HS-27A (cell line): ENCODE measurements around the gene CNTN5.
"Not testable (repeated sequence)": the region's sequence is repeated elsewhere in the genome, so short reads cannot be mapped to it uniquely, and the experiment has no call there.

ENCODE experiments used
- DNase-seq: peaks from one replicate; pipeline ENCODE4 v3.0.0-alpha.2; 2012; ENCODE audit warnings: low read depth, missing footprints

The CNTN5 gene

DNA sequence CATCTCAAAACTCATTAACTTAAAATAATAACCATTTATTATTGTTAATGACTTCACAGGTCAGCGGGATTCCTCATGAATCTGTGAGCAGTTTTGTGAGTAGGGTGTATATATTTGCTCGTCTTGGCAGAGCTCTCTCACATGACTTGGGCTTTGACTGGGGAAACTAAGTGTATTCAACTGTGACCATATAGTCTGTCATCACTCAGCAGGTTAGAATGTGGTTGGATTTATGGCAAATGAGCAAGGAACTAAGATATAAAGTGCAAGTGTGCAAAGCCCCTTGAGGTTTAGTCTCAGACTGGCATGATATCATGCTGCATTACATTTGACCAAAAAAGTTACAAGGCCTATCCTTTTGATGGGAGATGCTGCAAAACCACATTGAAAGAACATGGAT is 254.8 kb downstream of the CNTN5 start:
- DNase-seq: no peak

DNA sequence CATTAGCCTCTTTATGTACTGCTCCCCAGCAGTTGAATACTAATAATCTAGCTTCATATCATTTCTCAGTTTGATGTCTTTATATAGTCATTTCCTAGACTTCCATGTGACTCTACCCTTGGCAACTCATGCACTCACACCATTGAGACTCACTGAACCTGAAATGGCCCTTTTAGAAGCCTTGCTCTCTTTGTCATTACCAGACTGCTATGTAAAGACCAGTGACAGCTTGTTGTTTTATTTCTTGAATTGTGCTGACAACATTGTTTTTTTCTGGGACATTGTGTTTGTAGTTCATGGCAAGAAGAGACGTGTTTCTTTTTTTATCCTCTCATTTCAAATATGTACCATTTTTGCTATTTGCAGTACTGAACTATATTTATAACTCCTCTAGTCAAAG is 256.5 kb downstream of the CNTN5 start:
- DNase-seq: no peak

DNA sequence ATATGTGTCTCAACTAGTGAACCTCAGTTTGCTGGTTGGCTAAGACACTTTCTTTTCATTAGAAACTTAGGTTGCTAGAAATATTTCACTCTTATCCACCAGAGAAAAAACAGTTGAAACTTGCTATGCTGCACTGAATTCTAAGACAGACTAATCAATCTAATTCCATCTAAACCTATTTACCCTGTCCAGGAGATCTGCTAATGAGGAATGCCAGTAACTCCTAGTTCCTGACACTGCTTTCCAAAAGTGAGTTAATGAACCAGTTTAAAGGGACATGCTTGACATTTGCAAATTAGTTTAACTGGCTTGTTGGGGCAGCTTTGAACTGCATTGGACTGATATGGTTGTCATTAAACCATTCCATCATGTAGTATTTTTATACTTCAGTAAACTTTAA is 258.5 kb downstream of the CNTN5 start:
- DNase-seq: no peak

DNA sequence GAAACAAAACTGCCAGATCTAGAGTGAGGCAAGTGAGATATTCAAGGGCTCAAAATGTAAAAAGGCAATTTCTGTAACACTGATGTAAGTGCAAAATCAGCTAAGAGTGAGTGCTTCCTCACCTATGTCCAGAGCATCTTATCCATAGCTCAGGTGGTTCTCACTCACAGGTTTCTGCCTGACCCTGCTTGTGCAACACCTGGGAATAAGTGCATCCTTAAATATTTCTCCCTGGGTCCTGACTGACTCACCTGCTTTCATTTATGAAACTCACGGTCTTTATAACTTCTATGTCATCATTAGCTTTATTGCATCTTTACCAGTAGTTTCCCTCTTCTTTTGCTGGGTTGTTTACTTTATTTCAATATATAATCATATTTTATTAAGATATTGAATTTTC is 260.6 kb downstream of the CNTN5 start:
- DNase-seq: no peak

DNA sequence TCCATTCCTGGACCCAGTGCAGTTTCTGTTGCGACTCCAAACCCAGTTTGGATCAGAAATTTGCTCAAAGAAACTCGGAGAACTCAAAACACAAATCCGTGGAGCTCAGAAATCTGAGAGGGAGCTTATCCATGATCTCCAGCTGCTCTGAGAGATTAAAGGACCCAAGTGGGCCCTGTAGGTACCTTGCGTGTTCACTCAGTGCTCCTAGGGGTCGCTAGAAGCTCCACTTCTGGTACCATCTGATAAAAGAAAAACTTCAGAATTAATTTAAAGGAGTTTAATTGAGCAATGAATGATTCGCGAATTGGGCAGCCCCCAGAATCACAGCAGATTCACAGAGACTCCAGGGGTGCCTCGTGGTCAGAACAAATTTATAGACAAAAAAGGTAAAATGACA is 277.2 kb downstream of the CNTN5 start:
- not testable (repeated sequence) for DNase-seq

DNA sequence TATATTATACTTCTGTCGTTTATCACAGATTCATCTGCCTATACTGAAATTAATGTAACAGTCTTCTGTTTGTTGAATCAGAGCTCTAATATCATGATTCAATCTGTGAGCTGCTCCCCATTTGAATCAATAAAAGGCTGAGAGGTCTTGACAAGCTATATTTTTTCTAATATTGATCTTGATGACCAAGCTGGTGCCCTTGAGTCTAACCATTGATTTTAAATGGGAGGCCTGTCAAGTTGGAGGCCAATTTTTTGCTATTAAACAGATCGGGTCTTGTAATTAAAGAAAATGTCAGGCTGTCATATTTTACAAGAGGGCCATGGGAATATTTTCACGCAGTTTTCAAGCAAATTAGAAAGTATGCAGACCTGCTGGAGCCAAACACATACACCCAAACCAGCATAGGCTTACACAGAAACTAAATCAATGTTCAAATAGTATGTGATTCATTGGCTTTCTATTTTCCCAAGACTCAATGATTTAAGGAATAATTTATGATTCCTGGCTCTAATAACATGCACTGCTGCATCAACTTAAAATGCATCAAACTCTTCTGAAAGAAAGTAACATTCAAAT is 286.9 kb downstream of the CNTN5 start:
- DNase-seq: no peak

DNA sequence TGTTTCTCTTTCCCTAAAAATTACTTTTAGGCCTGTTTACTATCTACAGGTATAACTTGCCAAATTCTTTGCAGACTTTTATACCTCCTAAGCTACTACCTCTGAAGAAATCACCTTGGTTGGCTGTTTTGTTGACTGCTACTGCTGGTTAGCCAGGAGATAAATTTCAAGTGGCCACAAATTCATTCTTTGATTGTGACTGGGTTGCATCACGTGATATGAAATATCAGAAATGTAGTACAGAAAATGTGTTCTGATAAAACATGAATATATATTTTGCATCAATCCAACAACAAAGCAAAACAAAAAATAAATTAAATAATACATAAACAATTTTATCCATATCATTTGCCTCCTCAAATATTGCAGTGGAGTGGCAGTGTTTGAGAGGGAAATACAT is 291.1 kb downstream of the CNTN5 start:
- no peak for DNase-seq

DNA sequence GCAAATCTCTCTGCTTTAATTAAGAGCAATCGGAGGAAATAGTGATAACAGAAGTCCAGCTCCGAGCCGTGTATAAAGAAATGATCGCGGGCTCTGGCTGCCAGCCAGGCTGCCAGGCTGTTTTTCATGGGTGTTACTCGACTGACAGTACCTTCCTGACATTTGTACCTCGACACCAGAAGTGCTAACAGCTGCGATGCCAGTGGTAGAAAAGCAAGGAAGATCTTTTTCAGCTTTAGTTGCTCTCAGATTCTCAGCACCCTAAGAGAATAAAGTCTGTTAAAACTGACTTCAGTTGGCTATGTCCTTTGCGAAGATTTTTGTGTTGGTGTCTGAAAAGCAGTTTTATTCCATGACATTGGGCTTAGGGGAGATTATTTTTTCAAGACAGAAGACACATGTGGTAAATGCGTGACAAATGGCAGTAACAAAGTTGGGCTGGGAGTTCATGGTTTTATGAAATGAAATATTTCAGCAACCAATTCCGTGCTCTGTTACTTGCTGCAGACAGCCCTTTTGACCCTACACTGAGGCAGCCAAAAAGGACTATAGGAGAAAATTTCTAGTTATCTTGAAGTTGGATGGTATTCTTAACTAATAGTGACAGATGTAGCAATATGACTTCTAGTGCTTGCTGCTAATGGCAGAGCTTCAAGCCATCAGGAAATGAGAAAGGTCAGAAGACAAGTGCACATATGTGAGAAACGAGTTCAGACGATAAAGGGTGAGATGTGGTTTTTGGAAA is 296.2 kb downstream of the CNTN5 start:
- DNase-seq: no peak

DNA sequence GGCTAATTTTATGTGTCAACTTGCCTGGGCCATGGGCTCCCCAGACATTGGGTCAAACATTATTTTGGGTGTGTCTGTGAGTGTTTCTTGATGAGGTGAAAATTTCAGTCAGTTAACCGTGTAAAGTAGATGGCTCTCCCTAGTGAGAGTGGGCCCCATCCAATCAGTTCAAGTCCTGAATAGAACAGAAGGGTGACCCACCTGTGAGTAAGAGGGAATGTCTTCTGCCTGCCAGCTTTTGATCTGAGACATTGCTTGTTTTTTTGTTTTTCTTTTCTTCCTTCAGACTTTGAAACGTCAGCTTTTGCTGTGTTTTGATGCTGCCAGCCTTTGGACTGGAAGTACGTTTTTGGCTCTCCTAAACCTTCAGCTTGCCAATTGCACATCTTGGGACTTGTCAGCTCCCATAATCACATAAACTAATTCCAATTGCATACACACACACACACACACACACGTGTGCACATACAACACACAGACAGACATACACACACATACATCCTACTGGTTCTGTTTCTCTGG is 300.1 kb downstream of the CNTN5 start:
- no peak for DNase-seq

DNA sequence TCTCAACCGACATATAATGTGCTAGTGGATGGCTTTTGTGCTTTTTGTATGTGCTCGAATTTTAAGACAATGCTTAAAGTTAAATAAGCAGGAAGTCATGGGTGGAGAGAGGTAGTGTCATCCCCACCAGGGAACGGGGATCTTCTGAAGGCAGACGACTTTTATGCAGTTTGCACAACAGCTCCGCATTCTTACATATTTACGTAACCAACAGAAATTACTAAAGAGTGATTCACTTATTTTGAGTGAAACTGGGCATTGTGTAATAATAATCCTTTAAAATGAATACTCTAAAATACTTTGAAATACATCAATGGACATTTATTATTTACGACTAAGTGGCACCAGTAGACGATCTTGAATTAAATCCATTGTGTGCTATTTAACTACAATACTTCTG is 305.1 kb downstream of the CNTN5 start:
- peak; percentile 49 for DNase-seq

DNA sequence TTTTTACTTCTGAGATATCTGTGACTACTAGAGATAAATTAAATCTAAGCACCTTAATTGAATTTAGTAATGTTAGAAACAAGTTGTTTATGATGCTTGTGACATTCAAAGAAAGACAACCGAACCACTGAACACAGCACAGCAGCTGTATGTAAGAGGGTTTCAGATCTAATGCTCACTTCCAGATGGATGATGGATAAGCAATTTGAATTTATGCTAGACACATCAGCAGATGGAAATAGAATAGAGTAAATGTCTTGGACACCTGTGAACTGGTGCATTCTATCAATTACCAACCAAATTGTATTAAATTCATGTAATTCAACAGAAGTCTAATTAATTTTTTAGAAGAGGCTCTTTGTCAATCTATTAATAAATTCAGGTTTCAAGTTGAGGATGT is 306.3 kb downstream of the CNTN5 start:
- no peak for DNase-seq

DNA sequence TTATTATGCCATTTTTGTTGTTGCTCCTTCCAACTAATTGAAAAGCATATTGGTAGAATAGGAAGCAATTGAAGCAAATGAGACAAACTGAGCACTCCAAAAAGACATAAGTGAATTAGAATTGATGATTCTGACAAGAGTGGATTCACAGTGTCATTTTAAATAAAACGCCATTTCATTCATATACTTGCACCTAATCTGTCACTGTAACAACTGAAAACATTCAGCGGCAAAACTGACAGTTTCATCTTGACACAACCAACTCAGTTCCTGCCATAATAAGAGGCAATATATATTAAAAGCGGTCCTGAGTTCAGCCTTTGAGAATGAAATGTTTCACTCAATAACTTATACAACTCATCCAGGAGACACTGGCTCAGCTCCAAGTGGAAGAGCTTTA is 306.8 kb downstream of the CNTN5 start:
- no peak for DNase-seq

DNA sequence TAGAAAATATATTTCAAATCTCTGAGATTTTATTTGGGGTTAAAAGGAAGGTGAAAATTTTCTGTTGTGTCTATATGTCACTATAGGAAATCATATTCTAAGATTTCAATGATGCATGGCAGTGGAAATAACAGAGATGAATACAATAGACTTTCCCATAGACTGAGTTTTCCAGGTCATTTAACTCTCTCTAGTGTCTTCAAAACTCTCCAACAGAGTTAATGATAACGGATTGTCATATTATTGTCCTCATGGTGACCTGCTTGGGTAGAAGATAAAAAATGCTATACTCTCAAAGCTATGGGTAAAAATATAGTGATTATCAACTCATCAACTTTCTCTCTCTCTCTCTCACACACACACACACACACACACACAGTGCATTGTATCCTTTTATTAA is 312.9 kb downstream of the CNTN5 start:
- DNase-seq: no peak

DNA sequence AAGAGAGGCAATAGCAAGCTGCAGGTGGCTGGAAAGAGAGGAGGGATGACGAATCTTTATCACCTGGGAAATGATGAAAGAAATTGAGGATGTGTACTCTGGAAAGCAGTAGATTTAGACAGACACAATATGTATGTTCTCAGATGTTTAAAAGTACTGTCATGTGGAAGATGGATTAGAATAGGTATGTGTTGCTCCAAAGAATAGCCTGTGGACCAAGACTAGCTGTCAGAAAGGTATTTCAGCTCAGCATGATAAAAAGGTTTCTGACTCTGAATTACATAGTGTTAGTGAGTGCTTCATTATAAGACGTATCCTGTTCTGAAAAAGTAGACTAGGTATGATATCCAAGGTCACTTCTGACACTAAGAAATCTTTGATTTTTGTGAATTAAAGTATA is 322.4 kb downstream of the CNTN5 start:
- DNase-seq: no peak

DNA sequence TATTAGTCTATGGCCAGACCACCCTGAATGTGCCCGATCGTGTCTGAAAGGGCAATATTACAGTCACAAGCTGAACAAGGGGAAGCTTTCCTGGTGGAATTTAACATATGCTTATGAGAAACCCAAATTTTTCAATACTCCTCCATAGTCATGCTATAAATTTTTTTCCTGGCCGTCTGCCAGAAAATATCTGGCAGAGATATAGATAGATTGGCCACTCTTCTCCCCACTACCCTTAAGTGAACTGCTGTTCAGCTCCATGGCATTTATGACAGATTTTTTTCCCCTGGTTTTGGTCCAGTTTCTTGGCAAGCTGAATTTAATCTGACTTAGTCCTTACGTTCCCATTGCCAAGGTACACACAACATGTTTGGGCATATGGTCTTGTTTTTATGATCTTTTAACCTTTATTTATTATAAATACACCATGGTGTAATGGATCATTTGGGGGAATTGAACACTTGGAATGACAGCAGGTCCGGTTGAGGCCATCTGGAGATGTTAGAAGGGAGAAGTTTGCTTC is 328.5 kb downstream of the CNTN5 start:
- no peak for DNase-seq

DNA sequence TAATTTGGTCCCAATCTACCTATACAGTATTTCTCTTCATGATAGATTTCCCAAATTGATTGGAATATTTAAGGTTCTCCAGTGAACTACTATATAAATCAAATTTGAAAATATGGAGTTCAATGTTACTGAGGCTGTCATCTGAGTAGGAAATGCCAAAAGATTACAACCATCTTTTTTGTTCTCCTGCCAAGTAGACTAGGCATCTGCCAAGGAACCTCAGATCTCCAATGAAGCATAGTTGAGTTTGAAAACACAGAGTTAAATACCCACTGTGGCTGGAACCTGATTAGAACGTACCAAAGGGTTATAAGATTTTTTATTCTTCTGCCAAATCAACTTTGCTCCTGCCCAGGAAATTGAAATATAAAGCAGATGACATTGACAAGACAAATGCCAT is 330.9 kb downstream of the CNTN5 start:
- peak; percentile 4 for DNase-seq

DNA sequence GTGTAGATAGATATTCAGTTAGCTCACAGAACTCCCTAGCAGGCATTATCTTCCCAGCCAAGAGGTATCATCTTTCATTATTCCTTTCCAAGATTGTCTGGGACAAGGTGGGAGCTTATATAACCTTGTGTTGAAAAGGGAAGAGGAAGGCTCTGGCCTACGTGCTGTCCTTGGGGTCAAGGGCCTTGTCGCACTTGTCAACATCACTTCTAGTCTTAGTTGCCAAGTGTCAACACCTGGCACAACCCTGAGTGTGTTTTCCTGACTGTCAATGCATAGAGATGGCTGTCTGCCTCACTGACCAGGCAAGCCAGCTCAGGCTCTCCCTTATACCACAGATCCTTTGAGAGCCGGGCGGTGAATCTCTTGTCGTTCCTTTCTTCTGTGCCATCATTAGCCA is 331.9 kb downstream of the CNTN5 start:
- DNase-seq: no peak

DNA sequence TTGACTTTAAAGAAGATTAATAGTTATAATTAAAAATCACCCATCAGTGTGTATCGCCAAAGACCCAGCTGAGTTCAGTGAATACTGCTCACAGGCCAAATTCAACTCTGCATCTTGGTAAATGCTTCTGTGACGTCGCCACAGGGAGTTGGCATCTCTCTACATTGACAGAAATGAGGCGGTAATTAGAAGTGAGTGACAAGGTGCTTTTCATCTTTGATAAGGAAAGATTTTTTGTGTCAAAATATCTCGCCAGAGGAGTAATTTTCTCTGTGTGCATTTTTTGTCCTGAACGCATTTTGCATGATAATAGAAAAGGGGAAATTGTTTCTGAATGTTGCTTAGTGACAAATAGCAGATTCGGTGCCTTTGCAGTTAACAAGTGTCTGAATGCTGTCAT is 345.8 kb downstream of the CNTN5 start:
- DNase-seq: no peak

DNA sequence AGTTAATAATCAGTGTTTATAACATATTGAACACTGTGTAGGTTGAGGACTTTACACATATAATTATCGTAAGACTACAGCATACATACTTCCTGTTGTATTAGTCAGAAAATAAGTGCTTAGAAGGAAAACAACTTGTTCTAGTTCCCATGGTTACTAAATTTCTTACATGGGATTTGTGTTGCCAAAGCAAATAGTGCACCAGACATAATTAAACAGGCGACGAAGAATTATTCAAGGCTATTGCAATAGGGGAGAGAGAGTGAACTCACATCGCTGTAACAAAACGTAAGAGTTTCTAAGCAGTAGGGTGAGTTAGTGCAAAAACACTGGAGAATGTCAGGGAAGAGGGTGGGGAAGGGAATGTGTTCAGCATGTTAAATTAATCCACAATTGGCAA is 347.8 kb downstream of the CNTN5 start:
- DNase-seq: no peak

DNA sequence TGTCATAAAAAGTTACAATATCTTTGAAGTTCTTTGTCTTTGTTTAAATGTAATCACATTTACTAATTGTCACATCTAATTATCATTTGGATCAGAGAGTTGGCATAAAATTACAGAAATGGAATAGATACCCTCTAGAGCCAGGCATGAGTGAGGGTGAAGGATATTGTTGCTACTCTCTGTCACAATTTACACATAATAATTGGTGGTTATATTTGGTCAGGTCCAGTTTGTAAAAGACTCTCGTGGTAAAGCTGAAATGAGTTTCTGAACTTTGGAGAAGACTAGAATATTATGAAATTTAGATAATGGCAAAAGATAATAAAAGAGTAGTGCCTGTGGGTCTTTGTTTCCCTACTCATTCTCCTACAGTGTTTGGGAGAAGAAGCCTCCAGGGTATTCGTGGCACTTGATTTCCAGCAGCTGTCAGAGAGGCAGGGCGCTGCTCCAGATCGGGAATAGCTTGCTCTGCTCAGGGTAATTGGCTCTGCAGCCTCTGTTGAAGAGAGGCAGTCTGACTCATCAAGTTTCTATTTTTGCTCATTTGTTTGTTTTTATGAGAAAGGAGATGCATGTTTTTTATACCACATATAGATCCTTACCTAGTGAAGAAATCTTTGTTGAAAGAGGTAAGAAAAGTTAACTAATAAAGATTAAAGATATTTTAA is 349.9 kb downstream of the CNTN5 start:
- peak; percentile 3 for DNase-seq

DNA sequence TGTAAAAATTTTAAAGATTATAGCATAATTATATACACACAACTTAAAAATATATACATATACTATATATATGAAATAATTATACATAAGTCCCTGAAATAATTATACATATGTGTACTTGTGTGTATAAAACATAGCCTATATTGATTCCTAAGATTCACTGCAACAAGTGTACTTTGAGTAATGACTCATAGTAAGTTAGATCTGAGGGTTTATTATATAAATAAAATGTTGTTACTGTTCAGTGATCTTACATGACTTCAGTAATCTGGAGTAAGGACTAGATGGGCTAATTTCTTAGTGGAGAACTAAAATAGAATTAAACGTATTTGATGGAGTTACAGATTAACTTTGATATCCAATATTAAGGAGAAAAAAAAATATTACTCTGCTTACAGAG is 350.5 kb downstream of the CNTN5 start:
- DNase-seq: no peak

DNA sequence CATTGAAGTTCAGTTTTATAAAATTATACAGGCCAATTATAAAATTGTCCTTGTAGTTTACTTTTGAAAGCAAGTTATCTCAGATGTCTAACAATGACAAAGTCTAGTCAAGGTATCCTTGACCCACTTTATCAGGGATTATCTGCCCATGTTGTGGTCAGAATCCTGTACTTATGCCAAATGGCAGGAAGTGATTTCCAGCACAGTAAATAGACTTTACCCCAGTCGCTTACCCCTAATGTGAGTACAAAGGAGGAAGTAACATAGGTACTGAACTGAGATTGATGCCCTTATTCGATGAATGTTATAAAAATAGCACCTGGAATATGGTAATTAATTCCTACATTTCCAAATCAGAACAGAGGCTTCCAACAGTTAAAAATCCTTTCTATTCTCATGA is 355.7 kb downstream of the CNTN5 start:
- no peak for DNase-seq

DNA sequence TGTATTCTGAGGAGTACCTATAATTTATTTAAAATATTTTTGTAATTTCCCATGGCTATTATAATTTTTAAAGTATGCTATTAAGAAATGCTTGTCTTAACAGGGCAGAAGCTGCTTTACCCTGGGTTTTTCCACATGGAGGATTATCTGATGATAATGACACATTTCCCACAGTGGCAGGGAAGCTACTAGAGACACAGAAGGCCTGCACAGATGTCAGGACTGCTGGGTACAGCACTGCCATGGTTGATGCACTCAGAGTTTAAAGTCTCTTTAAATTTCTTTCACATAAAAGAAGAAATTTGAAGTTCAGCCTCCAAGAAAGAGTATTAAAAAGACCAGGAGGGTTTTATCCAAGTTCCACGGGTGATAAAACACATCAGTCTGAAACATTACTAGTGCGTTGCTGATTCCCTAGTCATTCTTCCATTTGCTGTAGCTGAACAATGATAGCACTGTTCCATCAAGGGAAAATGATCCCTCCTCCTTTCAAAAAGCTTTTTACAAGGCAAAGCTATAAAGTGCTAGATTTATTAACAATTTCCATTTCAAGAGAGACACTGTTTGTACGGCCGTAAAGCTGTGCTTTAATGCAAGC is 363.0 kb downstream of the CNTN5 start:
- DNase-seq: no peak
